Right cardiac atrium (tissue), 5 donors: ENCODE measurements around the gene XIRP2. TPM values are rescaled to one million over a fixed set of nuclear protein-coding genes. Genes with fewer than 3 reads are reported as not detected.

Experiments used
- ATAC-seq, 2 donors: fragments of 200-7000 bp; cut with Tn5 transposase; one replicate each; pipeline versions ENCODE4 v1.8.0 to v1.9.1; 2020; ENCODE audit warnings: moderate library complexity in 2 of 2, mild to moderate bottlenecking in 1 of 2
- DNase-seq, 3 donors: peaks; one replicate each; pipeline ENCODE4 v3.0.0-alpha.2; 2020
- H3K27ac ChIP-seq: one replicate; pipeline ENCODE4 v1.5.1; 2013; ENCODE audit warnings: mild to moderate bottlenecking, low read length, control low read depth, moderate library complexity
- H3K27me3 ChIP-seq: one replicate; pipeline ENCODE4 v1.6.1; 2013; ENCODE audit not compliant: control insufficient read depth, insufficient read depth
- H3K4me1 ChIP-seq: one replicate; pipeline ENCODE4 v1.6.1; 2013; ENCODE audit warnings: low read length; ENCODE audit not compliant: control insufficient read depth, insufficient read depth
- H3K4me3 ChIP-seq: one replicate; pipeline ENCODE4 v1.5.1; 2013; ENCODE audit warnings: low read length, control low read depth
- H3K9me3 ChIP-seq: one replicate; pipeline ENCODE4 v1.6.1; 2013; ENCODE audit warnings: low read length; ENCODE audit not compliant: control insufficient read depth
- WGBS: extraction: QIAGEN DNeasy Blood & Tissue Kit; methylation state at CpG from one replicate; pipeline ENCODE4 v1.1.7; 2013; 5-methylcytosine and 5-hydroxymethylcytosine counted together
- intact Hi-C, 4 donors: fragments of 100-400 bp; cut with DNase I; formaldehyde crosslinking; loops; one replicate each; pipeline versions ENCODE4 v1.11.0 to v1.14.0; 2022 to 2023
- polyA plus RNA-seq: library from polyadenylated mRNA; stranded (reverse); fragments of 200-250 nt; gene quantifications from one replicate; pipeline ENCODE4 v1.2.3, GENCODE V29; 2013
- total RNA-seq, 4 donors: library from RNA; stranded (reverse); fragmentation: NEBNext Ultra II Directional; extraction: Animal tissue kit (Norgen Biotek cat#: 25700); gene quantifications; one replicate each; pipeline ENCODE4 v1.2.1, GENCODE V29; 2021
- donor health status: healthy with polysubstance abuse.
- donor health status: DM: no; HTN: yes; CAD: no.
- donor health status: DM: no; HTN: no; CAD: no.
- donor health status: DM: no; HTN: yes; CAD: no; lungs with severe emphysema.
- donor health status: DM: yes; HTN: yes; CAD: no.

Gene XIRP2
- total and polyA plus RNA-seq, 5 donors, result 26.5 to 104 (median 51.8) TPM

DNA sequence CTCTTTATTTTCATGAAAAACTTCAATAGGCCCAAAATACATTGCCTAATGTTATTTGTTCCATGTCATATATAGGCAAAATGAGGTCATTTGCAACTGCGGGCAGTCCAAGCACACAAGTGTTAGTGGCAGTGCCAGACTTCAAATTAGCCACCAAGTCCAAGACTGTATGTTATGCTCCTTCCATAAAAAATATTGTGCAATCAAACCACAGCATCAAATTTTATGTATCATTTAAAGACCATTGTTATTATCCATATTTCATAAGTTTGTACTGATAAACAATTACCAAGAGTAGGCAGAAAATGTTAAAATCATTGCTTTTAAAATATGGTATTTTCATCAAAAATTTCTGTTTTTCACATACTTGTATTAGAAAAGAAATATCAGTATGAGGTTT lies 54.1 kb downstream of the XIRP2 start:
- no peak for ATAC-seq
- no peak for DNase-seq
- H3K27ac ChIP-seq, result no peak overlapping the region
- no peaks in the 10 kb centered on the region for H3K9me3 ChIP-seq
- H3K4me1 ChIP-seq, result no peaks in the 10 kb centered on the region
- no peak overlapping the region for H3K4me3 ChIP-seq
- intact Hi-C loops, result no loop called here
- 91% methylated on average over 1 of the region's 1 CpG for WGBS
- H3K27me3 ChIP-seq, result no peaks in the 10 kb centered on the region

- intact Hi-C loops, result no loop called here
- no peaks in the 10 kb centered on the region for H3K4me1 ChIP-seq
- H3K27me3 ChIP-seq, result no peaks in the 10 kb centered on the region
- WGBS, result 93% methylated on average over 1 of the region's 1 CpG
- no peaks in the 10 kb centered on the region for H3K9me3 ChIP-seq
- H3K4me3 ChIP-seq, result no peak overlapping the region
- ATAC-seq, result no peak
- no peak for DNase-seq
- H3K27ac ChIP-seq, result no peak overlapping the region
These were observed 56.6 kb downstream of the XIRP2 start for GRCh38 chr2:166944909-166945308.

GRCh38 chr2:166957686-166958085 lies 69.4 kb downstream of the XIRP2 start:
- H3K4me1 ChIP-seq, result no peaks in the 10 kb centered on the region
- WGBS, result 38% methylated on average over 3 of the region's 3 CpGs
- ATAC-seq (no peak), DNase-seq (no peak)
- H3K9me3 ChIP-seq, result no peaks in the 10 kb centered on the region
- no peaks in the 10 kb centered on the region for H3K27me3 ChIP-seq
- no peak overlapping the region for H3K4me3 ChIP-seq
- H3K27ac ChIP-seq, result no peak overlapping the region
- intact Hi-C loops, result no loop called here

- ATAC-seq (no peak), DNase-seq (no peak)
- Histone ChIP-seq H3K4me1 (no peaks in the 10 kb centered on the region), H3K4me3 (no peak overlapping the region), H3K9me3 (no peaks in the 10 kb centered on the region), H3K27ac (no peak overlapping the region), H3K27me3 (no peaks in the 10 kb centered on the region)
- 61% methylated on average over 4 of the region's 4 CpGs for WGBS
- intact Hi-C loops, result no loop called here
These were observed 70.8 kb downstream of the XIRP2 start for GRCh38 chr2:166958986-166959481.

DNA sequence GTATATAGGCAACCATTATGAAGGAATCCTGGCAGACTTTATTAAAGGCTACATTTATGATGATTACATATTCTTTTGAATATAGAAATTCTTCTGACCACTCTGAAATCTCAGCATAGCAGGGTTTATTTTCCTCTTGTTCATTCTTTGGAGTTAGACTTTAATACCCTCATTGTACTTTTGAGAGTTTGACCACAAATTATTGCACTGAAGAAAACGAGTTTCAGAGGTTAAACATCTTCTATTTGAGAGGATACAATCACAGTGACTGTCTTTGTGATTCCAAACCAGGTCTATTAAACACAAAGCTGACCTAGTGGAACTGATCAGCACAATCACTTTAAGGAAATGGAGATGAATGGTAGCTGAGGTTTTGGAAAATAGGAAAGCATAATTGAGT lies 71.3 kb downstream of the XIRP2 start:
- no peak for ATAC-seq
- intact Hi-C loops, result no loop called here

DNA sequence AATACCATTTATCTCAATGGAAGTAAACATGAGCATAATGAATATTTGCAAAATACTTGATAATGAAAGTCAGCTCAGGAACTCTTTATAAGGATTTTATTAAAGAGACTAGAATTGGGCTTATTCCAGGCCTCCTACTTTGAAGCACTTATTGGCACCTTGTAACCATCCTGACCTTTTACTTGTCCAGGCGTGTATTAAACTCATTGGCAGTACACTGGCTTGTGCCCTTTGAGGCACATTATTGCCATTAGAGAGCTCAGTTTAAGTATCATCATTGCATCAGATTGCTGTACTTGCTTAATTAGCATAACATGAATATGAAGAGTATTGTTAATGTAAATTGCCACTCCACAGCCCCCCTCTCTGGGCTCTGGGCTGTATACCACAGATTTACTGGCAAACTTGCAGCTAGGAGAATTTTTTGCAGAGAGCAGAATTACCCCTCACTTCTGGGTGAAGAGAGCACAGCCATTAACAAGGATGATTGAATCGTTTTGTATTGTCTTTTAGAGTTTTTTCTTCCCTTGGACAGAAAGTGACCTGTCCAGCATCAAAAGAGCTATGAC lies 72.5 kb downstream of the XIRP2 start:
- intact Hi-C loops, result no loop called here
- ATAC-seq (no peak), DNase-seq (no peak)
- Histone ChIP-seq H3K4me3 (no peak overlapping the region), H3K27ac (no peak overlapping the region), H3K9me3 (no peaks in the 10 kb centered on the region), H3K4me1 (no peaks in the 10 kb centered on the region), H3K27me3 (no peaks in the 10 kb centered on the region)
- WGBS, result 54% methylated on average over 2 of the region's 2 CpGs

More for the DNA sequence above, 71.3 kb downstream of the XIRP2 start:
- 58% methylated on average over 1 of the region's 1 CpG for WGBS
- Histone ChIP-seq H3K9me3 (no peaks in the 10 kb centered on the region), H3K27me3 (no peaks in the 10 kb centered on the region), H3K4me1 (no peaks in the 10 kb centered on the region), H3K4me3 (no peak overlapping the region), H3K27ac (no peak overlapping the region)
- no peak for DNase-seq

DNA sequence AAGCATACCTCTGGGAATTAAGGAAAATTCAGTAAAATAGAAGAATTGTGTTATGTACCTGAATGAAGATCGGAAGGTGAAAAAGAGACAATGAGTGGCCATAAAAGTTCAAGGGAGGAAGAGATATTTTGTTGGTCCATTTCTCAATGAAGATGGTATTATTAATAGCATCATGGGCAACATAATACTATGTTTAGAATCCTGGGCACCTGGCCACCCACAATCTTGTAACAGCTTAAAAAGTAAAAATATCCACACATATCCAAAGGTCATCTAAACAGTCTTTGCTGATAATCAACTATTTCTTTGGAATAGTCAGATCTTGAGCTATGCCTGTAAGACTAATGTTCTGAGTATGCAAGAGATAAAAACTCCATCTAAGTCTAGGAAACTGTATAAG lies 73.7 kb downstream of the XIRP2 start:
- H3K4me3 ChIP-seq, result no peak overlapping the region
- ATAC-seq (no peak), DNase-seq (no peak)
- intact Hi-C loops, result no loop called here
- no peak overlapping the region for H3K27ac ChIP-seq
- no peaks in the 10 kb centered on the region for H3K9me3 ChIP-seq
- no peaks in the 10 kb centered on the region for H3K4me1 ChIP-seq
- WGBS, result 87% methylated on average over 1 of the region's 1 CpG
- H3K27me3 ChIP-seq, result no peaks in the 10 kb centered on the region

DNA sequence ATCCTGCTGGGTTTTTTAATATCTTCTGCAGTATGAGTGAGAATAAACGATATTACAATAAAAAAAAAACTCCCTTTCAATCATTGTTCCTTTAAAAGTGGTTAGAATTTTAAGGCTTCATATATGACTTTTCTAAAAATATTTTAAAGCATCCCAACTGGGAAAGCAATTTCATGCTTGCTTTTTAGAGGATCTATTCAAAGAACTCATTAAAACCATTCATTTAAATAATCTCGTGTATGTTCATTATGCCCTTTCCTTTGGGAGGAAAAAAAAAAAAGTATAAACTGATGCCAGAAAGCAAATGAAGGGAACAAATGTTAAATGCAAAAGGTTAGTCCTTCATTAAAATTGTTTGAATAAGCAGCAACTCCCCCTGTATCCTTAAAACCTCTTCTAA lies 81.2 kb downstream of the XIRP2 start:
- Histone ChIP-seq H3K27ac (no peak overlapping the region), H3K4me3 (no peak overlapping the region), H3K27me3 (no peaks in the 10 kb centered on the region), H3K4me1 (no peaks in the 10 kb centered on the region), H3K9me3 (no peaks in the 10 kb centered on the region)
- ATAC-seq (no peak), DNase-seq (no peak)
- intact Hi-C loops, result no loop called here
- WGBS, result 67% methylated on average over 2 of the region's 2 CpGs

- H3K4me3 ChIP-seq, result no peak overlapping the region
- no peaks in the 10 kb centered on the region for H3K9me3 ChIP-seq
- no peaks in the 10 kb centered on the region for H3K27me3 ChIP-seq
- 70% methylated on average over 4 of the region's 4 CpGs for WGBS
- H3K4me1 ChIP-seq, result no peaks in the 10 kb centered on the region
- DNase-seq, result no peak
- no peak for ATAC-seq
- H3K27ac ChIP-seq, result no peak overlapping the region
- intact Hi-C loops, result no loop called here
These were observed 83.7 kb downstream of the XIRP2 start for GRCh38 chr2:166972002-166972401.

DNA sequence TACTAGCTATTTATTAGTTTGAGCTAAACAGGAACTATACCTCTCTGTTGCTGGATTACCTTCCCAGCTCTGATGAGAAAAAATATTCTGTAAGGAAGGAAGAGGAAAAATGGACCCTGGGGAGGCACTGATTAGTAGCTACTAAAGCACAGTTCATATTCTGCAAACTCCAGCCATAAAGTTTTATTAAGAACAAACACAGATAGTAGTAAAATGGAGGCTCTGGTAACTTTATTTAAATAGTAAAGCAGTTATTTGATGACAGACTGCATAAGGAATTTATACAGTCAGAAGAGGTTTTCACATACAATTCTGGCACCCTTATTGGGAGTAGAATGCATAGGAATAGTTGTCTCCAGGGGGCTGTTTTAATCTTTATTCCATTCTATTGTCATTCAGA lies 84.1 kb downstream of the XIRP2 start:
- no peaks in the 10 kb centered on the region for H3K9me3 ChIP-seq
- intact Hi-C loops, result no loop called here
- no peak overlapping the region for H3K4me3 ChIP-seq
- H3K4me1 ChIP-seq, result no peaks in the 10 kb centered on the region
- ATAC-seq (no peak), DNase-seq (no peak)
- no peak overlapping the region for H3K27ac ChIP-seq
- no peaks in the 10 kb centered on the region for H3K27me3 ChIP-seq

- H3K9me3 ChIP-seq, result no peaks in the 10 kb centered on the region
- H3K4me3 ChIP-seq, result no peak overlapping the region
- H3K27ac ChIP-seq, result no peak overlapping the region
- DNase-seq, result no peak
- no peaks in the 10 kb centered on the region for H3K27me3 ChIP-seq
- no peak for ATAC-seq
- H3K4me1 ChIP-seq, result no peaks in the 10 kb centered on the region
- intact Hi-C loops, result no loop called here
These were observed 95.9 kb downstream of the XIRP2 start for GRCh38 chr2:166984188-166984587.

- DNase-seq, result no peak
- Histone ChIP-seq H3K27ac (no peak overlapping the region), H3K4me3 (no peak overlapping the region), H3K4me1 (no peaks in the 10 kb centered on the region), H3K27me3 (no peaks in the 10 kb centered on the region), H3K9me3 (no peaks in the 10 kb centered on the region)
- intact Hi-C loops, result no loop called here
- ATAC-seq, result no peak
These were observed 96.5 kb downstream of the XIRP2 start for GRCh38 chr2:166984797-166985196.
